ENCODE results near the gene TP73.

The TP73 gene

DNA sequence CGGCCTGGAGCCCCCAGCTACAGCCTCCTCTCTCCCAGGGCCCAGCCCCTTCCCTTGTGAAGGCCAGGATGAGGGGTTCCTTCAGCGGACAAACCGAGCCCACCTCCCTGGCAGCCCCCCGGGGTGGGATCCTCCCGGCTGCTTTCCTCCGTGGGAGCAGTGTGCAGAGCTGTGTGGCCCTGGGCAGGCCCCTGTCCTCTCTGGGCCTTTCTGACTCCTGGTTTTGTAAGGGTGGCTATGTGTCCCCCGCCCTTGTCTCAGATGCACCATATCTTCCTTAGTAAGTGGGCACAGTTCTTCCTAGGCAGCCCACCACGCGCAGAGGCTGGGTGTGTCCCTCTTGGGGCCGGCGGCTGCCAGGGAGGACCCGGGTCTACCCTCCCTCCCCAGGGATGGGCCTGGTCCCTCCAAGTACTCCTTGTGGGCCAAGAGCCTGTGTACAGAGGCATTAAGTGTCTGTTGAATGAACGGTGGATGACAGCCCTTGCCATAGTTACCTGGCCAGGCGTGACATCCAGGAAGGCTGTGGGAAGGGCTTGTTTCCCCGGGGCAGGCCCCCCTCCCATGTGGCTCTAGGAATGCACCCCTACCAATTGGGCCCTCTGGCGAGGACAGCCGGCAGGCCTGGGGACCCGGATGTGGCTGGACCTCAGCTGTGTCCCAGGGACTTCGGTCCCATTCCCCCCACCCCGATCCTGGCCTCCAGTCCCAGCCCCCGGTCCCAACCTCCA, 124.1 kb downstream of the TP73 start:
- DNase-seq (ENCODE audit: low read depth in 3 of 3, low spot score in 1 of 3) = no peak

DNA sequence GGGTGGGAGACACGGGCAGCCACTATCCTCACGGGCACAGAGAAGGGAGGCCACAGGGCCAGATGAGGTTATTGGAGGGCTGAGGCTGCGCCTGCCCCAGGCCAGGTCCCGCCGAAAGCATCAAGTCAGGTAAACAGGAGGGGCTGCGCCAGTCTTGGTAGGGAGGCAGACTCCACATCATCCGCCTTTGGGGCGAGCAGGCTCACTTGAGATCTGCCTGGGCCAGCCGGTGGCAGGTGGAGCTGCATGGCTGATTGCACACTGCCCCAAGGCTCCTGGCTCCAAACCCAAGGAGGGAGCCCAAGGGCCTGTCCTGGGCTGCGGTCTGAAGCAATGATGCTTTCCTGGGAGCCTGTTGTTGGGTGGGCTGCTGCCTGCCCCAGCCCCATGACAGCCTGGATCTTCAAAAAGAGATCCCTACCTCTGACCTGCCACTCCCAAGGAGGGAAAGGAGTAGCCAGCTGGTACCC, 124.8 kb downstream of the TP73 start:
- DNase-seq (ENCODE audit: low read depth in 3 of 3, low spot score in 1 of 3) = no peak

DNA sequence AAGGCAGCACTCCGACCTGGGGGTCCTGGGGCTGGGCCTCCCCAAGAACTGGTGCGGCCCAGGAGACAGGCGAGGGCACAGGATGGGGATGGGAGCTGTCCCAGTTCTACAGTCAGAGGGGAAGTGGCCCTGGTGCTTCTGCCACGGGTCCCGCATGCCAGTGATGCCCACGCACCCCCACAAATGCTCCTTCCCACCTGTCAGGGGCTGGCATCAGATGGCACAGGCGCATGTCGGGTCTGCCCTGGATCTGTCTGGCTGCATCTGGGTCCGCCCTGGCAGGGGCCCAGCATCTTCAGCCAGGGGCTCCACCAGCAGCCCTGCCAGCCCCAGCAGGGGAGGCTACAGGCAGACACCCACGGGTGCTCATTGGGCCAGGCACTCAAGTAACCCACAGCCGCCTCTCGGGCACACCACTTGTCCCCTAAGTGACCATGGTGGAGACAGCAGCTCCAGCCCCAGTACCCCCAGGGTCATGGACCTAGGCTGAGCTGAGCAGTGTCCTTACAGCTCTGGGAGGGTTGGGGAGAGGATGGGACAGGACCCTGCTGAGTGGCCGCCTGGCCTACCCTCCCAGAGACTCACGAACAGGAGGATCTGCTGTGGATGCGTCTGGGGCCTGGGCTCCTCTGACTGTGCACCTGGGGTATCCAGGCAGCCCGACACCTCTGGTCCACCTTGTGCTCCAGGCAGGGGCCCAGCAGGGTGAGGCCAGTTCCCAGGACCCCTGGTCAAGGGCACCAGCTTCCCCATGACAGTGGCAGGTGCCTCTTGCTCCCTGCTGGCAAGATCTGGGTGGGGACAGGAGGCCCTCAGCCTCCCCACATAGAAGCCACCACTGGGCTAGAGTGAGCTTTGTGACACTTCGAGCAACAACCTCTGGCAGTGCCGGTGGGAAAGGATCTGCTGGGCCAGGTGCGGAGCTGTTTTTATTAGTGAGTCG, 125.6 kb downstream of the TP73 start:
- DNase-seq (ENCODE audit: low read depth in 3 of 3, low spot score in 1 of 3) = no peak

DNA sequence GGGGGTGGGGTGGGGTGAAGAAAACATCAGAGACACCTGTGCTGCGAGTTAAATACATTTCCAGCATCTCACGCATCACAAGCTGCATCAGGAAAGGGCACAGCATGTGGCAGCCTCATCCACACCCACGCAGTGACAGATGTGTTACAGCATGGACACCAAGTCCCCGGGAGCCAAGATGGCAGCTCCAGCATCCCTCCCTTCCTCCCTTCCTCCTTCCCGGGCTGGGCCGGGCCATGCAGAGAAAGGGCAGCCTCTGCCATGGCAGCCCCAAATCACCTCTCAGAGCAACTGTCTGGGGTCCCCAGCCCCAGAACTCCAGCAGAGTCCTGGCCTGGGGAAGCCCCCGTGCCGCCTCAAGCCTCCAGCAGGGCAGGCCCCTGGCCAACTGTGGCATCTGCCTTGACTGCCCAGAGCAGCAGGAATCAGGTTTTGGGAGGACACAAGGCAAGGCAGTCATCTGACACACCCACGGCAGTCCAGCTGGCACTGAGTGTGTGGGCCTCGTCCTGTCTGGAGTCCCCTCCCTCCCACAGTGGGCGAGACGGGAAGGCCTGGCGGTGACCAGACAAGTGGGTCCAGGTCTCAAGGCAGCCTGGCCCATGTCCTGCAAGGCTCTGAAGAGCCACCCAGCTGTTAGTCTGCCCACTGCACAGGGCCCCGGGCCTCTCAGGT, 126.4 kb downstream of the TP73 start:
- no peak for DNase-seq (ENCODE audit: low read depth in 3 of 3, low spot score in 1 of 3)

DNA sequence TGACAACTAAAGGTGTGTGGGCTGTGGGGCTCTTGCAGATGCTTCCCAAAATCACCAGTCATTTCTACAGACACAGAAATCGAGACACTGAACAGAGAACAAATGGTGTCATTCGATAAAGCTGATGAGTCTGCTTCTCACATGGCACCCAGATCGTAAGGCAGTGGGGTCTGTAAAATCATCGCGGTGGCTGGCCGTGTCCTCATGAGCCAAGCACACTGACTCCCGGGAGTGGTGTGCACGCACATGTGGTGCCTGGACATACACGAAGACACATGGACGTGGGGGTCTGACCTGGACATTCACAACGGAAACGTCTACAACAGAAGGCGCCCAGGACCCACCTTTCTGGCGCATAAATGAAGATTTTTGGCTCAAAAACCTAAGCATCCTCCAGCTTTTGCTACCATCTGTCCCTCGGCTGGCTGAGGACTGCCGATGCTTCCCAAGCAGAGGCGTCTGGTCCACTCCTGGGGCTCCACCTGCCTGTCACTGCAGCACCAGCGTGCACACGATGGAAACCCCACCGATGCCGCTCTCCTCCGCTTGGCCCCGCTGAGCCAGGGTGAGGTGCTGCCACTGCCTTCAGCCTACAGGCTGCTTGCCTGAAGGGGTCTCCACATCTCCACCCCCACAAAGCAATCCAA, 127.1 kb downstream of the TP73 start:
- DNase-seq (ENCODE audit: low read depth in 3 of 3, low spot score in 1 of 3) = no peak

DNA sequence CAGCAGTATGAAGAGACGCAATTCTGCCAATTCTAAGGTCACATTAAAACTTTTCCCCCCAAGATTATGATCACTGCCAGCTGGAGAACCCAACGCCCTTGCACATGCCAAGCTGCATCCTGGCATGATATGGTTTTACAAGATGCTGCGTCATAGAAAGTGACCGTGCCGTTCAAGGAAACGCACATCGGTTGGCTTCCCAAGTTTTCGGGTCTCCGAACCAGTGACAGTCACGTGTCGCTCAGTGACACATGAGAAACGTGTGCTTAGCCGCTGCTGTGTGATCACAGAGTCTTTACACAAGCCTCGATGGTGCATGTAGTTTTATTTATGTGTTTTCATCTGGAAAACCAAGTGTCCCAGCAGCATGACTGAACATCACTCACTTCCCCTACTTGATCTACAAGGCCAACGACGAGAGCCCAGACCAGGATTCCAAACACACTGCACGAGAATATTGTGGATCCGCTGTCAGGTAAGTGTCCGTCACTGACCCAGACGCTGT, 127.6 kb downstream of the TP73 start:
- no peak for DNase-seq (ENCODE audit: low read depth in 3 of 3, low spot score in 1 of 3)

DNA sequence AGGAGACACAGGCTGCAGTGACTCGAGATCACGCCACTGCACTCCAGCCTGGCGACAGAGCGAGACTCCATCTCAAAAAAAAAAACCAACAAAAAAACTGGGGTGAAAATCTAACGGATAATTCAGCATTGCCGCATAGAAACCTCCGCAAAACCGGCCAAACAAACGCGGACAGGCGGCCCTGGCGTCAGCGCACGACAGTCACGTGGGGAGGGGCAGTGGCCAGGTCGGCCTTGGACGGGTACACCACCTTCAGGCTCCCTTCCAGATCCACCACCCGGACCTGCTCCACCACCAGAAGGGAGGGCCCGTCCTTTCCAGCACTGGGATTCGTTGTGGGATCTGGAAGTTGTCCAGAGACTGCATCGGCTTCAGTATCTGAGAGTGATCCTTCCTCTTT, 128.6 kb downstream of the TP73 start:
- no peak for DNase-seq (ENCODE audit: low read depth in 3 of 3, low spot score in 1 of 3)

DNA sequence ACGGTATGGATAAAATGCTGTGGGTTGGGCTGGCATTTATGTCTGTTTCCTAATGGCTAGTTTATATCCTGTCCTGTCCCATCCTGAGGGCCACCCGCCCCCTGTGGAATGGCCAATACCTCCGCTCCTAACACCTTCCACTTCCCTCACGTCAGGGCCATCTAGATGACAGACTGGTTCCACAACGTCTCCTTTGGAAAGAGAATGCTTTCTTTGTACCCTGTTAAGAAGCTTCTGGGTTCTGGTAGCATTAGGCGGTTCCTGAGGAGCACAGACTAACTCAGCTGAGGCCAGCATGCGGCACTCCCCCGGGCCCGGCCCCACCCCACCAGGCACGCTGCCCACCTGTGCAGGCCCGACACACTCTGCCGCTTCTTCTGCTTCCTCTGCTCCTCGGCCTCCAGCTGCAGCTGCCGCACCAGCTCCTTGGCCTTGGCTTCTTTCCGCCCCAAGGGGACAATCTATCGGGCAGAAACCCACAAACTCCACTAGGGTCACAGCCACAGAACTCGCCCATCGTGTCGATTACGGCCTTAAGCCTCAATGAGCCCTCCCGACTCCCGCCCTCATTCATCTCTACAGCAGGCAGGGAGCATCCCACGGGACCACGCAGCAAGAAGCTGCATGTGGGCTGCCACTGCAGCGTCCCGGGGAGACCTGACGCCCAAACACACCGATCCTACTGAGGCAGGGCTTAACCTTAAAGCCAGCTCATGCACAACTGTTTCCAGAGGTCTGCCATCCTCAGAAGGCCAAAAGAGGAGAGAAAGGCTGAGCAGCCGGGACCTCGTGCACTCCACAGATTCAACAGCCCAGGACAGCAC, 131.5 kb downstream of the TP73 start:
- DNase-seq (ENCODE audit: low read depth in 3 of 3, low spot score in 1 of 3) = no peak

DNA sequence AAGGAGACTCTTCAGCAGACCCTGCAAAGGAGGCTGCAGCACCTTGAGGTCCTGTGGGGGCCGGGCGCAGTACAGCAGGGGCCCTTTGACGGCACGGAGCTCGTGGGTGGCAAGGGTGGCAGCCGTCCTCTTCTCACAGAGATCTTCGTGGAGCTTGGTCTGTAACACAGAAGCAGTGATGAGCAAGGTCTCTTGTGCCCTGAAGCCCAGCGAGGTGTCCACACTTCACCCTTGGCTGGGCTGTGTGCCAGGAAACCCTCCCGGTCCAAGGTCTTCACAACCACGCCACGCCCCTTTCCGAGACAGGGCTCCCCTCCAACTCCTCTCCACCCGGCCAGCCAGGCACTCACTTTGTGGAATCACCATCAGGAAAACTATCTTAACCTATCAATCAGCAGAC, 132.7 kb downstream of the TP73 start:
- no peak for DNase-seq (ENCODE audit: low read depth in 3 of 3, low spot score in 1 of 3)

DNA sequence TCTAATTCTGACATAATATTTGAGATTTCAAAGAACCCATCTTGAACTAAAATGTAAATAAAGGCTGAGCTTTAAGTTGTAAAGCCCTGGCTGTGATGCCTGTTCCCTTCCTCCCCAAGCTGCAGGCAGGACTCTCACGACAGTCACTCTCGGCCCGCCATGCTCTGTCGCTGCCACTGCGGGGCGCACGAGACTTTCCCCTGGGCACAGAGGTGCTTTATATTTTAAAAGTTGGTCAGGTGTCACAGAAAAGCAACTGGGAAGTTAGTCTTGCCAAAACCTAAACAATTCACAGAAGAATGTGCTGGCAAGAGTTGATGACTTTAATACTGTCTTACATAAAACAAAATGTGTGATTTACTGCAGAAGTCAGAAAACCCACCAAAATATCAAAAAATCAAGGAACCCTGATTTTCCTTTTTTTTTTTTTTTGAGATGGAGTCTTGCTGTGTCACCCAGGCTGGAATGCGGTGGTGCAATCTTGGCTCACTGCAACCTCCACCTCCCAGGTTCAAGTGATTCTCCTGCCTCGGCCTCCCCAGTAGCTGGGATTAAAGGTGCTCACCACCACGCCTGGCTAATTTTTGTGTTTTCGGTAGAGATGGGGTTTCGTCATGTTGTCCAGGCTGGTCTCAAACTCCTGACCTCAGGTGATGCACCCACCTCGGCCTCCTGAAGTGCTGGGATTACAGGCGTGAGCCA, 133.3 kb downstream of the TP73 start:
- DNase-seq (ENCODE audit: low read depth in 3 of 3, low spot score in 1 of 3) = no peak

All from stimulated activated CD4-positive, alpha-beta T cell treated with anti-CD3 and anti-CD28 coated beads, TNF-alpha, amount 100 ng/mL, for 1 hour (primary cell).